Measurements from ENCODE around the gene KCNQ1OT1.

Gene KCNQ1OT1

DNA sequence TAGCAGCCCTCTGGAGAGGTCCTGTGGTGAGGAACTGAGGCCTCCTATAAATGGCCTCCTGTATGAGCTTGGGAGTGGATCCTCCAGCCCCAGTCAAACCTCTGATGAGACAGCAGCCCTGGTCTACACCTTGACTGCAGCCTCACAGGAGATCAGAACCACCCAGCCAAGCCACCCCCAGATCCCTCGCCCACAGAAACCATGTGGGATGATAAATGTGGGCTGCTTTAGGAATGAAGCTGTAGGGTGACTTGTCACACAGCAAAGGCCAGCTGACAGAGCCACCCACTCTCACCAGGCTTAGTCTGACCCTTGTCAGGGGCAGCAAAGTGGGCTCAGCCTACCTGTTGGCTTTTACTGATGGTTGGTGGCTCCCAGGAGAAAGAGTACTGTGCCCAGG is 6.5 kb upstream of the KCNQ1OT1 start:
- no peak for TF ChIP-seq CTCF (conservative IDR thresholded peaks at IDR 0.05; ENCODE audit: low read depth, low read length)
- no peak overlapping the region for H3K4me3 ChIP-seq (ENCODE audit: low read length)
- DNase-seq (ENCODE audit: low read depth): no peak

DNA sequence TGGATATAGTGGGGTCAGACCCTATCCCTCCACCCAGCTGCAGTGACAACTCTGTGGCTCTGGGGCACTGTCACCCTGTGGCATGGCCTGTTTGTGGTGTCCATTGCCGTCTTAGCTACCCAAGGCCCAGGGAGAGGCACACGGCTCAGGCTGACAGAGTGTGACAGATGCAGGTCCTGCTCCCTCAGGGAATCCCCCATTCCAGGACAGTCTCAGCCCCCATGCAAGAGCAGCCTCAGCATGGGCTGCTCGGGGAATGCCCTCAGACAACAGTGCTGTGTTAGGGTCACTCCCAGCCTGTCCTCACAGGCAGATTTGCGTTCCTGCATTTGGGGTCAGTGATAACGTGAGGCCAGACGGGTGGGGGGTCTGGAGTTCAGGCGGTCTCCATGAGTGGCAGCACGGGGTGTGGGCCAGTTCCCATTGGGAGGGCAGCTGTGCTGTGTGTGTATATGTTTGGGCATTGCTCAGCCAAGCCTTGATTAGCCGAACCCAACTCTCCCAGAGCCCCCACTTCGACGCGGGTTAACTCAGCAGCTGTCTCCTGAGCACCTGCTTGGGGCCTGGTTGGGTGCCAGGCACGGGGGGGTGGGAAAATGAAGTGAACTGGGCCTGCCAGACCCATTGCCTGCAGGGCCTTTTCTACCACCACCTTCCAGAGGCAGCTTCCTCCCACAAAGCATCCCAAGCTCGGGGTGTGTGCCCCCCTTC is 5.3 kb upstream of the KCNQ1OT1 start:
- no peak for TF ChIP-seq CTCF (conservative IDR thresholded peaks at IDR 0.05; ENCODE audit: low read depth, low read length)
- DNase-seq (ENCODE audit: low read depth): no peak
- H3K4me3 ChIP-seq (ENCODE audit: low read length): no peak overlapping the region

DNA sequence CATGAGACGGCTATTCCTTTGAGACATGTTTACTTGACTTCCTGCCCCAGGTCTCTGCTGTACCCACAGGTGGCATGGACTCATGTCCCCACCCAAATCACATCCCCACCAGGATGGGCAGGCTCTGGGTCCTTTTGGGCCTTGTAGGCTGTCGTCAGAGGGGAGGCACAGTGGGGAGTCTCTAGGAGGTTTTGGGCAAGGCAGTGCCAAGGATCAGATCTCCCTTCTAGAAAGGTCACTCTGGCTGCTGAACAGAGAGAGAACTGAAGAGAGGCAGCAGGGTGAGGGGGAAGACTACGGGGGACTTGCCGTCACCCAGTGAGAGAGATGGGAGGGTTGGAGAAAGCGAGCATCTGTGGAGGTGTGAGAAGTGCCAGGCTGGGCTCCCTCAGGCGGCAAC is 4.6 kb upstream of the KCNQ1OT1 start:
- no peak overlapping the region for H3K4me3 ChIP-seq (ENCODE audit: low read length)
- no peak for TF ChIP-seq CTCF (conservative IDR thresholded peaks at IDR 0.05; ENCODE audit: low read depth, low read length)
- no peak for DNase-seq (ENCODE audit: low read depth)

DNA sequence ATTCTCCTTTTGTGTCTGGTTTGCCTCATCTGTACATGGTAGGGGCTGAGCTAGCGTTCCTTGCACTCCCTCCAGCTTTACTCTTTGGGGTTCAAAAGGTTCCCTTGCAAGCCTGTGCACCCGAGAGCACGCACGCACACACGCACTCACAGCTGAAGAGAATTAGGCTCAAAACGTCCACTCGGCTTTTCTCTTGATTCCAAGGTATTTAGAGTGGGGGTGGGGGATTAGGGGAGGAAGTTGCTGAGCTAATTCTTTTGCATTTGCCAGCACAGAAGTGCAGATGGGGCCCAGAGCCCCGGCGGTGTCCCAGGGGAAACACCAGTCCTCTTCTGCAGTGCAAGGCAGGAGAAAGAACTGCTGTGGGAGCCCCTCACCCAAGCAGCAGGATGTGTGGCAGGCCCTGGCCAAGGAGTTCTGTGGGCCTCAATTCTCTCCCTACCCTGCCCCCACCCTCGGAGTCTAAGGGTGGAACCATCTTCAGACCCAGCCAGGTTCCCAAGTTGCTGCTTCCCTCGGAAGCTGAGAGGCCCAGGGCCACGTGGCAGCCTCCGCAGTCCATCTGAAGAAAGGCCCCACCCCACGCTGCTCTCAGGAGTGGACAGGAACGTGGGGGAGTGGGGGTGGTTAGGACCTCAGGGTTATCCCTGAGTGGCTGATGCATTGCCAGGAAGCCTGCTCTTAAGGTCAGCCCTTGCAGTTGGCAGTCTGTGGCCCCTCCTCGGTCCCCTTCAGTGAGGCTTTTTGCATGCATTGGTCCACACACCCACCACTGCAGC is 3.8 kb upstream of the KCNQ1OT1 start:
- no peak for TF ChIP-seq CTCF (conservative IDR thresholded peaks at IDR 0.05; ENCODE audit: low read depth, low read length)
- DNase-seq (ENCODE audit: low read depth): peak; percentile 68
- no peak overlapping the region for H3K4me3 ChIP-seq (ENCODE audit: low read length)

DNA sequence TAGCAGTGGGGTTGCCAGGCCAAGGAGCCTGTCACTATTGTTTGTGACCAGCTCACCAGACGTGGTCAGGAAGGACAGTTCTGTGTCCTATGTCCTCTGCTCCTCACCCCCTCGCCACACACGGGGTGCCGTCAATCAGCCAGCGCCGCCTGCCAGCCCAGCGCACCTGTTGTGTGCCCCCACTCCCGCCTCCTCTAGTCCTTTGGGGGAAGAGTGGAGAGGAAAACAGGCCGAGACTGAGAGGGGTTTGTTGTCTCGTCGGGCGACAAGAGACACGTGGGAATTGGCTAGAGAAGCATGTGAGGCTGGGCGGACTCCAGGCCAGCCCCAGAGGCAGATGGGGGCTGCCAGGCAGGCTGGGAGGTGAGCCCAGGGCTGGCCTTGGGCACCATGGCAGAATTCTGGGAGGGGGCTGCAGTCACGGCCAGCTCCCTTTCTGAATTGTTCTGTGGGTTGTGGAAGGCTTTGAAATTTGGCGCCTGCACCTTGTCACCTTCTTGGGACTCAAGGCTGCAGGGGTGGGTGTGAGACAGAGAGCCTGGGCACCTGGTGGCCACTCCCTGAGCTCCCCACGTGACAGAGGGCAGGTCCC is 3.1 kb upstream of the KCNQ1OT1 start:
- no peak for DNase-seq (ENCODE audit: low read depth)
- H3K4me3 ChIP-seq (ENCODE audit: low read length): no peak overlapping the region
- no peak for TF ChIP-seq CTCF (conservative IDR thresholded peaks at IDR 0.05; ENCODE audit: low read depth, low read length)

- no peak overlapping the region for H3K4me3 ChIP-seq (ENCODE audit: low read length)
- TF ChIP-seq CTCF (conservative IDR thresholded peaks at IDR 0.05; ENCODE audit: low read depth, low read length): no peak
- DNase-seq (ENCODE audit: low read depth): no peak
Measured at GRCh38 chr11:2701898-2702434, 2.2 kb upstream of the KCNQ1OT1 start.
